ENCODE data around the gene BBX. TPM values are rescaled to one million over a fixed set of nuclear protein-coding genes. Genes with fewer than 3 reads are reported as not detected.

BBX gene
- total RNA-seq, 1 donor from 2014 or later = 39.5 TPM

GRCh38 chr3:107806536-107806935 lies 283.8 kb downstream of the BBX start:
- Histone ChIP-seq H3K36me3 (peaks cover 0 to 34% of the 10 kb centered on the region in 2 donors), H3K4me3 (no peak overlapping the region), H3K27ac (no peak overlapping the region), H3K4me1 (no peaks in the 10 kb centered on the region), H3K9me3 (no peaks in the 10 kb centered on the region), H3K27me3 (no peaks in the 10 kb centered on the region)
- TF ChIP-seq POLR2A (IDR thresholded peaks at IDR 0.05) = no peak
- TF ChIP-seq, protein P1, sequence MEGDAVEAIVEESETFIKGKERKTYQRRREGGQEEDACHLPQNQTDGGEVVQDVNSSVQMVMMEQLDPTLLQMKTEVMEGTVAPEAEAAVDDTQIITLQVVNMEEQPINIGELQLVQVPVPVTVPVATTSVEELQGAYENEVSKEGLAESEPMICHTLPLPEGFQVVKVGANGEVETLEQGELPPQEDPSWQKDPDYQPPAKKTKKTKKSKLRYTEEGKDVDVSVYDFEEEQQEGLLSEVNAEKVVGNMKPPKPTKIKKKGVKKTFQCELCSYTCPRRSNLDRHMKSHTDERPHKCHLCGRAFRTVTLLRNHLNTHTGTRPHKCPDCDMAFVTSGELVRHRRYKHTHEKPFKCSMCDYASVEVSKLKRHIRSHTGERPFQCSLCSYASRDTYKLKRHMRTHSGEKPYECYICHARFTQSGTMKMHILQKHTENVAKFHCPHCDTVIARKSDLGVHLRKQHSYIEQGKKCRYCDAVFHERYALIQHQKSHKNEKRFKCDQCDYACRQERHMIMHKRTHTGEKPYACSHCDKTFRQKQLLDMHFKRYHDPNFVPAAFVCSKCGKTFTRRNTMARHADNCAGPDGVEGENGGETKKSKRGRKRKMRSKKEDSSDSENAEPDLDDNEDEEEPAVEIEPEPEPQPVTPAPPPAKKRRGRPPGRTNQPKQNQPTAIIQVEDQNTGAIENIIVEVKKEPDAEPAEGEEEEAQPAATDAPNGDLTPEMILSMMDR (IDR thresholded peaks at IDR 0.05) = no peak
- intact Hi-C loops (cut with DNase I) = no loop called here
- DNase-seq (ENCODE audit: extremely low spot score in 2 of 2) = no peak

- no peak overlapping the region for H3K27ac ChIP-seq
- DNase-seq (ENCODE audit: extremely low spot score in 2 of 2) = no peak
- TF ChIP-seq POLR2AphosphoS5 (IDR thresholded peaks at IDR 0.05; ENCODE audit: insufficient read depth in 1 of 2, low read depth in 1 of 2) (no peak), POLR2A (IDR thresholded peaks at IDR 0.05) (no peak)
- TF ChIP-seq, protein P1 (IDR thresholded peaks at IDR 0.05) = no peak
- H3K27me3 ChIP-seq = no peaks in the 10 kb centered on the region
- H3K9me3 ChIP-seq = no peaks in the 10 kb centered on the region
- H3K4me1 ChIP-seq = no peaks in the 10 kb centered on the region
- H3K4me3 ChIP-seq = no peak overlapping the region
- intact Hi-C loops (cut with DNase I) = no loop called here
- H3K36me3 ChIP-seq = peaks cover 0 to 6% of the 10 kb centered on the region in 2 donors
Observed at GRCh38 chr3:107810171-107811071, 287.7 kb downstream of the BBX start.

DNA sequence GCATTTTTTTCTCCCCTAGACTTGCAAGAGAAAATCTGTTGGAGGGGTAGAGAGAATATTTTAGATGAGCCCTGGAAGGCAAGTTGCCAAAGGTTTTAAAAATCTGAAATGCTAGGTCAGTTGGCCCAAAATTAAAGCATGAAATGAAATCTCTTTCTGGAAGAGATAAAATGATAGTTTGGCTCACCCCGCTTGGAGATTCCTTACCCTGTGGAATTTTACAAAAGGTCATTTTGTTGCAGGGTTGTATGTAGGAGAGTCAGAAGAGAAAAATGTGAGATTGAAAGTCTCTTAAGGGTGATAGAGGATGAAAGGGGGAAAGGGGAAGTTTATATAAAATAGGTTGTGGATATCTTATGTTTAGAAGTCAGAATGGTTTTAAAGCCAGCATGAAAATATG lies 290.3 kb downstream of the BBX start:
- DNase-seq (ENCODE audit: extremely low spot score in 2 of 2) = no peak
- Histone ChIP-seq H3K4me1 (no peaks in the 10 kb centered on the region), H3K27ac (no peak overlapping the region), H3K27me3 (no peaks in the 10 kb centered on the region), H3K4me3 (no peak overlapping the region), H3K36me3 (no peaks in the 10 kb centered on the region), H3K9me3 (no peaks in the 10 kb centered on the region)
- intact Hi-C loops (cut with DNase I) = no loop called here
- TF ChIP-seq, protein P1 (IDR thresholded peaks at IDR 0.05) = no peak
- TF ChIP-seq POLR2A (IDR thresholded peaks at IDR 0.05) = no peak
- TF ChIP-seq POLR2AphosphoS5 (IDR thresholded peaks at IDR 0.05; ENCODE audit: insufficient read depth in 1 of 2, low read depth in 1 of 2) = no peak

GRCh38 chr3:107816107-107816506 lies 293.3 kb downstream of the BBX start:
- no peak overlapping the region for H3K4me3 ChIP-seq
- no peaks in the 10 kb centered on the region for H3K36me3 ChIP-seq
- H3K27ac ChIP-seq = no peak overlapping the region
- no peaks in the 10 kb centered on the region for H3K27me3 ChIP-seq
- DNase-seq (ENCODE audit: extremely low spot score in 2 of 2) = no peak
- H3K9me3 ChIP-seq = no peaks in the 10 kb centered on the region
- intact Hi-C loops (cut with DNase I) = no loop called here
- TF ChIP-seq POLR2AphosphoS5 (IDR thresholded peaks at IDR 0.05; ENCODE audit: insufficient read depth in 1 of 2, low read depth in 1 of 2) (no peak), POLR2A (IDR thresholded peaks at IDR 0.05) (no peak)
- TF ChIP-seq, protein P1 (IDR thresholded peaks at IDR 0.05) = no peak
- H3K4me1 ChIP-seq = no peaks in the 10 kb centered on the region

DNA sequence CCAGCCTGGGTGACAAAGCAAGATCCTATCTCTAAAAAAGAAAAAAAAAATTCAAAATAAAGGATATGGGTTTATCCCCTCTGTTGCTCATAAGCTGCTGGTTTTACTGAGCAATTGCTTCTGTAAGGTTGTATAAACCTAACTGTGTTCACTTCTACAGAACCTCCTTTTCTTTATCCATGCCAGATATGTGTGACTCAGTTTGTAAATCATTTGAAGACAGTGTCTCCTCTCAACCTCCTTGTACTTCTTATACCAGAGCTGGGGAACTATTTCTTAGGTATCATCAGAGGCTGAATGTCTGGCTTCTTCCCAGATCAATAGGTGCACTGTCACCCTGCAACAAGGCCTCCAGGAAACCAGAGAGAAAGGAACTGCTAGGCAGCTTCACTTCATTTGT lies 294.3 kb downstream of the BBX start:
- Histone ChIP-seq H3K27ac (no peak overlapping the region), H3K27me3 (no peaks in the 10 kb centered on the region), H3K9me3 (no peaks in the 10 kb centered on the region), H3K4me1 (no peaks in the 10 kb centered on the region), H3K36me3 (no peaks in the 10 kb centered on the region), H3K4me3 (no peak overlapping the region)
- intact Hi-C loops (cut with DNase I) = no loop called here
- TF ChIP-seq, protein P1 (IDR thresholded peaks at IDR 0.05) = no peak
- no peak for TF ChIP-seq POLR2A (IDR thresholded peaks at IDR 0.05)
- TF ChIP-seq POLR2AphosphoS5 (IDR thresholded peaks at IDR 0.05; ENCODE audit: insufficient read depth in 1 of 2, low read depth in 1 of 2) = no peak
- no peak for DNase-seq (ENCODE audit: extremely low spot score in 2 of 2)

All from vagina (tissue), 2 donors.